K562 (cell line): ENCODE results near the gene IL20RB. TPM values are rescaled to one million over a fixed set of nuclear protein-coding genes. Genes with fewer than 3 reads are reported as not detected.

Source experiments
- ATF7 ChIP-seq: fragments of 450-650 bp; IDR thresholded peaks from 2 replicates; pipeline ENCODE4 v1.7.1; 2014; ENCODE audit warnings: mild to moderate bottlenecking, moderate library complexity
- CAMTA2 ChIP-seq: fragments of 250-450 bp; sonication (Bioruptor Pico); conservative IDR thresholded peaks from 2 replicates; pipeline ENCODE4 v1.5.1; 2022
- EP400 ChIP-seq: fragments of 450-650 bp; IDR thresholded peaks from 2 replicates; pipeline ENCODE4 v1.6.1; 2017; ENCODE audit warnings: antibody characterized with exemption, mild to moderate bottlenecking, moderate library complexity
- FIP1L1 ChIP-seq: fragments of 200-400 bp; formaldehyde crosslinking; IDR thresholded peaks from 2 replicates; pipeline ENCODE4 v1.6.1; 2018; ENCODE audit warnings: mild to moderate bottlenecking, low read depth, low read length; ENCODE audit not compliant: poor library complexity, severe bottlenecking
- MAFF ChIP-seq: IDR thresholded peaks from 2 replicates; pipeline ENCODE4 v1.6.1; 2012; ENCODE audit warnings: low read length, improper control_type of control experiment
- MBD2 ChIP-seq: sonication (generic); IDR thresholded peaks from 2 replicates; pipeline ENCODE4 v1.6.1; 2016; ENCODE audit warnings: low read depth, borderline replicate concordance
- MYC ChIP-seq, 2 experiments: fragments of 250-450 bp in 1 of 2; sonication (Bioruptor Pico) in 1 of 2; IDR thresholded peaks; 2 replicates each; pipeline versions ENCODE4 v1.5.1 to v1.6.1; 2012 to 2021; ENCODE audit warnings: low read depth in 2 of 2, borderline replicate concordance in 1 of 2, improper control_type of control experiment in 1 of 2, low read length in 1 of 2, mild to moderate bottlenecking in 1 of 2, moderate library complexity in 1 of 2
- PHB ChIP-seq: fragments of 250-450 bp; sonication (Bioruptor Pico); IDR thresholded peaks from 2 replicates; pipeline ENCODE4 v1.5.0; 2021
- SNRNP70 ChIP-seq: fragments of 200-400 bp; formaldehyde crosslinking; optimal IDR thresholded peaks from 2 replicates; pipeline ENCODE3; 2017; ENCODE audit warnings: low read depth, low read length
- SPI1 ChIP-seq: IDR thresholded peaks from 2 replicates; pipeline ENCODE4 v1.6.1; 2011; ENCODE audit warnings: low read depth, low read length, control low read depth, borderline replicate concordance
- STAG1 ChIP-seq: sonication (generic); formaldehyde crosslinking; IDR thresholded peaks from 2 replicates; pipeline ENCODE4 v1.5.0; 2020; ENCODE audit warnings: missing genetic modification reagents, borderline replicate concordance
- XRCC4 ChIP-seq: IDR thresholded peaks from one replicate; pipeline ENCODE4 v1.6.1; 2011; ENCODE audit not compliant: insufficient read depth, insufficient read length; ENCODE audit errors: extremely low read depth
- ZNF165 ChIP-seq: fragments of 250-450 bp; sonication (Bioruptor Pico); IDR thresholded peaks from 2 replicates; pipeline ENCODE4 v1.4.0; 2020; ENCODE audit warnings: borderline replicate concordance
- ZNF224 ChIP-seq: sonication (generic); formaldehyde crosslinking; IDR thresholded peaks from 2 replicates; pipeline ENCODE4 v1.8.0; 2022; ENCODE audit warnings: mild to moderate bottlenecking, missing genetic modification reagents
- ZNF766 ChIP-seq: fragments of 200-800 bp; sonication (Bioruptor generic); conservative IDR thresholded peaks from 2 replicates; pipeline ENCODE4 v1.6.1; 2016; ENCODE audit warnings: missing genetic modification characterization, missing compliant biosample characterization
- polyA plus RNA-seq, 8 experiments: library from polyadenylated mRNA; depleted of rRNA in 4 of 8; stranded (reverse) in 5 of 8; unstranded in 3 of 8; fragments of >200 nt; fragmentation: Nextera tagmentation in 2 of 8; fragmentation: Illumina TruSeq in 1 of 8; extraction: Ambion mirVana in 2 of 8; extraction: Trizol in 1 of 8; gene quantifications; 2 replicates each; pipeline versions ENCODE4 v1.2.1 to v1.2.3, GENCODE V29; 2011 to 2014; ENCODE audit warnings: inconsistent platforms in 1 of 8, missing spikeins in 1 of 8
- total RNA-seq, 7 experiments: library from RNA; depleted of rRNA in 6 of 7; stranded (reverse); fragments of >200 nt in 6 of 7; fragmentation: Illumina TruSeq in 2 of 7; extraction: Trizol in 2 of 7; gene quantifications; 2 replicates each; pipeline versions ENCODE4 v1.2.1 to v1.2.3, GENCODE V29; 2011 to 2021; ENCODE audit warnings: low replicate concordance in 1 of 7
- TF ChIP-seq, protein P1 (sequence below): fragments of 250-450 bp; sonication (Bioruptor Pico); IDR thresholded peaks from 2 replicates; pipeline ENCODE4 v1.5.0; 2020; ENCODE audit warnings: mild to moderate bottlenecking
- TF ChIP-seq, protein P2 (sequence below): fragments of 250-450 bp; sonication (Bioruptor Pico); IDR thresholded peaks from 2 replicates; pipeline ENCODE4 v1.8.0; 2021; ENCODE audit warnings: mild to moderate bottlenecking, moderate library complexity
- TF ChIP-seq, protein P3 (sequence below): fragments of 250-450 bp; sonication (Bioruptor Pico); IDR thresholded peaks from 2 replicates; pipeline ENCODE4 v1.8.0; 2021; ENCODE audit warnings: borderline replicate concordance, mild to moderate bottlenecking, moderate library complexity; ENCODE audit not compliant: poor library complexity, severe bottlenecking
- TF ChIP-seq, protein P4 (sequence below): sonication (generic); formaldehyde crosslinking; IDR thresholded peaks from 2 replicates; pipeline ENCODE4 v1.8.0; 2023; ENCODE audit warnings: mild to moderate bottlenecking, missing genetic modification reagents
- TF ChIP-seq, protein P5 (sequence below): fragments of 250-450 bp; sonication (Bioruptor Pico); IDR thresholded peaks from 2 replicates; pipeline ENCODE4 v1.5.0; 2022; ENCODE audit warnings: mild to moderate bottlenecking
- TF ChIP-seq, protein P6 (sequence below): fragments of 250-450 bp; sonication (Bioruptor Pico); IDR thresholded peaks from 2 replicates; pipeline ENCODE4 v1.9.0; 2021; ENCODE audit warnings: mild to moderate bottlenecking

Gene IL20RB
- total and polyA plus RNA-seq, 9 of the 15 experiments (the other 6 are each of a cell fraction or from before 2014, with no cell fraction given) = 0.77 to 9.9 (median 6.1) TPM

DNA sequence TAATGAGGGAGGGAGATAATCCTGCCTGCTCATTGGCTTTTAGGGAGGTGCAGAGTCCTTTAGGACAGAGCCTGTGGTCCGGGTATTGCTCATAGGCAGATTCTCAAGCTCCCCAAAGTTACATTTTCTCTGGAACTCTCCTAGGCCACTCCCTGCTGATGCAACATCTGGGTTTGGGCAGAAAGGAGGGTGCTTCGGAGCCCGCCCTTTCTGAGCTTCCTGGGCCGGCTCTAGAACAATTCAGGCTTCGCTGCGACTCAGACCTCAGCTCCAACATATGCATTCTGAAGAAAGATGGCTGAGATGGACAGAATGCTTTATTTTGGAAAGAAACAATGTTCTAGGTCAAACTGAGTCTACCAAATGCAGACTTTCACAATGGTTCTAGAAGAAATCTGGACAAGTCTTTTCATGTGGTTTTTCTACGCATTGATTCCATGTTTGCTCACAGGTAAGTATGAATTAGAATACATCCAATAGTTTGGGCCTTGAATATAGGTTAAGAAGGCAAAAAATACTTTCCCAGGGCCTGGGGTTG lies at the start of gene IL20RB (continued):
- TF ChIP-seq ZNF224 (CRISPR knock-in tag) (no peak), SPI1 (no peak), SNRNP70 (no peak), MAFF (no peak), EP400 (peak; percentile 63), STAG1 (CRISPR knock-in tag) (no peak), ZNF766 (CRISPR knock-in tag) (no peak), ATF7 (peak; percentile 83), ZNF165 (no peak), MBD2 (no peak), XRCC4 (no peak), MYC (IDR thresholded peaks at IDR 0.05; ENCODE audit: low read depth, low read length) (peak; percentile 72), MYC (CRISPR knock-in tag; IDR thresholded peaks at IDR 0.05; ENCODE audit: borderline replicate concordance, low read depth) (no peak), PHB (no peak), FIP1L1 (no peak), CAMTA2 (CRISPR knock-in tag) (no peak)
- TF ChIP-seq, protein P1, sequence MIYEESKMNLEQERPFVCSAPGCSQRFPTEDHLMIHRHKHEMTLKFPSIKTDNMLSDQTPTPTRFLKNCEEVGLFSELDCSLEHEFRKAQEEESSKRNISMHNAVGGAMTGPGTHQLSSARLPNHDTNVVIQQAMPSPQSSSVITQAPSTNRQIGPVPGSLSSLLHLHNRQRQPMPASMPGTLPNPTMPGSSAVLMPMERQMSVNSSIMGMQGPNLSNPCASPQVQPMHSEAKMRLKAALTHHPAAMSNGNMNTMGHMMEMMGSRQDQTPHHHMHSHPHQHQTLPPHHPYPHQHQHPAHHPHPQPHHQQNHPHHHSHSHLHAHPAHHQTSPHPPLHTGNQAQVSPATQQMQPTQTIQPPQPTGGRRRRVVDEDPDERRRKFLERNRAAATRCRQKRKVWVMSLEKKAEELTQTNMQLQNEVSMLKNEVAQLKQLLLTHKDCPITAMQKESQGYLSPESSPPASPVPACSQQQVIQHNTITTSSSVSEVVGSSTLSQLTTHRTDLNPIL = no peak
- TF ChIP-seq, protein P2, sequence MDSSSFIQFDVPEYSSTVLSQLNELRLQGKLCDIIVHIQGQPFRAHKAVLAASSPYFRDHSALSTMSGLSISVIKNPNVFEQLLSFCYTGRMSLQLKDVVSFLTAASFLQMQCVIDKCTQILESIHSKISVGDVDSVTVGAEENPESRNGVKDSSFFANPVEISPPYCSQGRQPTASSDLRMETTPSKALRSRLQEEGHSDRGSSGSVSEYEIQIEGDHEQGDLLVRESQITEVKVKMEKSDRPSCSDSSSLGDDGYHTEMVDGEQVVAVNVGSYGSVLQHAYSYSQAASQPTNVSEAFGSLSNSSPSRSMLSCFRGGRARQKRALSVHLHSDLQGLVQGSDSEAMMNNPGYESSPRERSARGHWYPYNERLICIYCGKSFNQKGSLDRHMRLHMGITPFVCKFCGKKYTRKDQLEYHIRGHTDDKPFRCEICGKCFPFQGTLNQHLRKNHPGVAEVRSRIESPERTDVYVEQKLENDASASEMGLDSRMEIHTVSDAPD = no peak
- TF ChIP-seq, protein P3, sequence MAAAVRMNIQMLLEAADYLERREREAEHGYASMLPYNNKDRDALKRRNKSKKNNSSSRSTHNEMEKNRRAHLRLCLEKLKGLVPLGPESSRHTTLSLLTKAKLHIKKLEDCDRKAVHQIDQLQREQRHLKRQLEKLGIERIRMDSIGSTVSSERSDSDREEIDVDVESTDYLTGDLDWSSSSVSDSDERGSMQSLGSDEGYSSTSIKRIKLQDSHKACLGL (CRISPR knock-in tag) = no peak
- TF ChIP-seq, protein P4, sequence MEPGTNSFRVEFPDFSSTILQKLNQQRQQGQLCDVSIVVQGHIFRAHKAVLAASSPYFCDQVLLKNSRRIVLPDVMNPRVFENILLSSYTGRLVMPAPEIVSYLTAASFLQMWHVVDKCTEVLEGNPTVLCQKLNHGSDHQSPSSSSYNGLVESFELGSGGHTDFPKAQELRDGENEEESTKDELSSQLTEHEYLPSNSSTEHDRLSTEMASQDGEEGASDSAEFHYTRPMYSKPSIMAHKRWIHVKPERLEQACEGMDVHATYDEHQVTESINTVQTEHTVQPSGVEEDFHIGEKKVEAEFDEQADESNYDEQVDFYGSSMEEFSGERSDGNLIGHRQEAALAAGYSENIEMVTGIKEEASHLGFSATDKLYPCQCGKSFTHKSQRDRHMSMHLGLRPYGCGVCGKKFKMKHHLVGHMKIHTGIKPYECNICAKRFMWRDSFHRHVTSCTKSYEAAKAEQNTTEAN (CRISPR knock-in tag) = no peak
- TF ChIP-seq, protein P5, sequence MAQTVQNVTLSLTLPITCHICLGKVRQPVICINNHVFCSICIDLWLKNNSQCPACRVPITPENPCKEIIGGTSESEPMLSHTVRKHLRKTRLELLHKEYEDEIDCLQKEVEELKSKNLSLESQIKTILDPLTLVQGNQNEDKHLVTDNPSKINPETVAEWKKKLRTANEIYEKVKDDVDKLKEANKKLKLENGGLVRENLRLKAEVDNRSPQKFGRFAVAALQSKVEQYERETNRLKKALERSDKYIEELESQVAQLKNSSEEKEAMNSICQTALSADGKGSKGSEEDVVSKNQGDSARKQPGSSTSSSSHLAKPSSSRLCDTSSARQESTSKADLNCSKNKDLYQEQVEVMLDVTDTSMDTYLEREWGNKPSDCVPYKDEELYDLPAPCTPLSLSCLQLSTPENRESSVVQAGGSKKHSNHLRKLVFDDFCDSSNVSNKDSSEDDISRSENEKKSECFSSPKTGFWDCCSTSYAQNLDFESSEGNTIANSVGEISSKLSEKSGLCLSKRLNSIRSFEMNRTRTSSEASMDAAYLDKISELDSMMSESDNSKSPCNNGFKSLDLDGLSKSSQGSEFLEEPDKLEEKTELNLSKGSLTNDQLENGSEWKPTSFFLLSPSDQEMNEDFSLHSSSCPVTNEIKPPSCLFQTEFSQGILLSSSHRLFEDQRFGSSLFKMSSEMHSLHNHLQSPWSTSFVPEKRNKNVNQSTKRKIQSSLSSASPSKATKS = no peak
- TF ChIP-seq, protein P6, sequence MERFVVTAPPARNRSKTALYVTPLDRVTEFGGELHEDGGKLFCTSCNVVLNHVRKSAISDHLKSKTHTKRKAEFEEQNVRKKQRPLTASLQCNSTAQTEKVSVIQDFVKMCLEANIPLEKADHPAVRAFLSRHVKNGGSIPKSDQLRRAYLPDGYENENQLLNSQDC = no peak
